ENCODE data around the gene PLSCR5.

PLSCR5 gene

GRCh38 chr3:146566138-146566537, 39.0 kb downstream of the PLSCR5 start:
- Histone ChIP-seq H3K4me3 (ENCODE audit: low read depth, low read length) (no peak overlapping the region), H3K9me3 (no peaks in the 10 kb centered on the region), H3K4me1 (no peaks in the 10 kb centered on the region), H3K36me3 (no peaks in the 10 kb centered on the region), H3K27me3 (no peaks in the 10 kb centered on the region)
- TF ChIP-seq, protein P1, sequence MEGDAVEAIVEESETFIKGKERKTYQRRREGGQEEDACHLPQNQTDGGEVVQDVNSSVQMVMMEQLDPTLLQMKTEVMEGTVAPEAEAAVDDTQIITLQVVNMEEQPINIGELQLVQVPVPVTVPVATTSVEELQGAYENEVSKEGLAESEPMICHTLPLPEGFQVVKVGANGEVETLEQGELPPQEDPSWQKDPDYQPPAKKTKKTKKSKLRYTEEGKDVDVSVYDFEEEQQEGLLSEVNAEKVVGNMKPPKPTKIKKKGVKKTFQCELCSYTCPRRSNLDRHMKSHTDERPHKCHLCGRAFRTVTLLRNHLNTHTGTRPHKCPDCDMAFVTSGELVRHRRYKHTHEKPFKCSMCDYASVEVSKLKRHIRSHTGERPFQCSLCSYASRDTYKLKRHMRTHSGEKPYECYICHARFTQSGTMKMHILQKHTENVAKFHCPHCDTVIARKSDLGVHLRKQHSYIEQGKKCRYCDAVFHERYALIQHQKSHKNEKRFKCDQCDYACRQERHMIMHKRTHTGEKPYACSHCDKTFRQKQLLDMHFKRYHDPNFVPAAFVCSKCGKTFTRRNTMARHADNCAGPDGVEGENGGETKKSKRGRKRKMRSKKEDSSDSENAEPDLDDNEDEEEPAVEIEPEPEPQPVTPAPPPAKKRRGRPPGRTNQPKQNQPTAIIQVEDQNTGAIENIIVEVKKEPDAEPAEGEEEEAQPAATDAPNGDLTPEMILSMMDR (IDR thresholded peaks at IDR 0.05; ENCODE audit: low read depth, low read length): no peak
- no peak for DNase-seq

DNA sequence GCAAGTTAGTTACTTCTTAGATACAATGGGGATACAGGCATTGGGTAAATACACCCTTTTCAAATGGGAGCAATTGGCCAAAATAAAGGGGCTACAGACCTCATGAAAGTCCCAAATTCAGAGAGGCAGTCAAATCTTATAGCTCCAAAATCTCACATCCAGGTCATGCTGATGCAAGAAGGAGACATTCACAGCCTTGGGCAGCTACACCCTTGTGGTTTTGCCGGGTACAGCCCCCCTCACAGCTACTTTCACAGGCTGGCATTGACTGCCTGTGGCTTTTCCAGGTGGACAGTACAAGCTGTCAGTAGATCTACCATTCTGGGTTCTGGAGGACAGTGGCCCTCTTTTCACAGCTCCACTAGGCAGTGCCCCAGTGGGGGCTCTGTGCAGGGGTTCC, 43.3 kb downstream of the PLSCR5 start:
- TF ChIP-seq, protein P1 (IDR thresholded peaks at IDR 0.05; ENCODE audit: low read depth, low read length): no peak
- DNase-seq: no peak
- no peak overlapping the region for H3K4me3 ChIP-seq (ENCODE audit: low read depth, low read length)
- no peaks in the 10 kb centered on the region for H3K4me1 ChIP-seq
- no peaks in the 10 kb centered on the region for H3K9me3 ChIP-seq
- no peaks in the 10 kb centered on the region for H3K36me3 ChIP-seq
- no peaks in the 10 kb centered on the region for H3K27me3 ChIP-seq

- H3K9me3 ChIP-seq: no peaks in the 10 kb centered on the region
- H3K4me3 ChIP-seq (ENCODE audit: low read depth, low read length): no peak overlapping the region
- H3K27me3 ChIP-seq: no peaks in the 10 kb centered on the region
- H3K4me1 ChIP-seq: no peaks in the 10 kb centered on the region
- no peak for DNase-seq
- TF ChIP-seq, protein P1 (IDR thresholded peaks at IDR 0.05; ENCODE audit: low read depth, low read length): no peak
- H3K36me3 ChIP-seq: no peaks in the 10 kb centered on the region
These were observed 43.7 kb downstream of the PLSCR5 start for GRCh38 chr3:146561463-146561862.

DNA sequence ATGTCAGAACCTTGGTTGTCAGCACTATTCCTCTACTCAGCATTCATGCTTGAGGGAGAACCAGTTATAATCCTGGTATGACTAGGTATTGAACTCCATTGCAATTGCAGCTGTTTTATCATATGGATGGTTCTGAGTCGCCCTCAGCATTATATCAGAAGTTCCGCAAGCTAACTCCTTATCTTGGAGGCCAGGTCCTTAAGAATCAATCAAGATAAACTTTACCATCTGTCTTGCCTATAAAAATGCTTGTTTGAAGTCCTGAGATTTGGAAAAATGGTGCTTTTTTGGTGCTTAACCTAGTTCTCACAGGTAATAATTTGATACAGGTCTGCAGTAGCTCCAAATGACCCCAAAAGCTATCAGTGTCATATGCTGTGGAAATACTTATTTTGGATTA, 44.5 kb downstream of the PLSCR5 start:
- TF ChIP-seq, protein P1 (IDR thresholded peaks at IDR 0.05; ENCODE audit: low read depth, low read length): no peak
- Histone ChIP-seq H3K4me1 (no peaks in the 10 kb centered on the region), H3K27me3 (no peaks in the 10 kb centered on the region), H3K36me3 (no peaks in the 10 kb centered on the region), H3K4me3 (ENCODE audit: low read depth, low read length) (no peak overlapping the region), H3K9me3 (no peaks in the 10 kb centered on the region)
- DNase-seq: no peak

DNA sequence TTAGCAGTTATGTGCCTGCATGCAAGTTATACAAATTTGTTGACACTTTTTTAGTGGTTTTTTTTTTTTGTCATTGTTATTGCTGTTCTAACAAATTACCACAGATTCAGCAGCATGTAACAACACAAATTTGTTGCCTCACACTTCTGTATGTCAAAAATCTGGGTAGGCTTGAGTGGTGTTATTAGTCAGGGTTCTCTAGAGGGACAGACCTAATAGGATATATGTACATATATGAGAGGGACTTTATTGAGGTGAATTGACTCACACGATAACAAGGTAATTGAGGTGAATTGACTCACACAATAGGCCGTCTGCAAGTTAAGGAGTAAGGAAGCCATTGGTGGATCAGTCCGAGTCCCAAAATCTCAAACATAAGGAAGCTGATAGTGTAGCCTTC, 45.8 kb downstream of the PLSCR5 start:
- Histone ChIP-seq H3K4me3 (ENCODE audit: low read depth, low read length) (no peak overlapping the region), H3K9me3 (no peaks in the 10 kb centered on the region), H3K27me3 (no peaks in the 10 kb centered on the region), H3K4me1 (no peaks in the 10 kb centered on the region), H3K36me3 (no peaks in the 10 kb centered on the region)
- TF ChIP-seq, protein P1 (IDR thresholded peaks at IDR 0.05; ENCODE audit: low read depth, low read length): no peak
- DNase-seq: no peak

DNA sequence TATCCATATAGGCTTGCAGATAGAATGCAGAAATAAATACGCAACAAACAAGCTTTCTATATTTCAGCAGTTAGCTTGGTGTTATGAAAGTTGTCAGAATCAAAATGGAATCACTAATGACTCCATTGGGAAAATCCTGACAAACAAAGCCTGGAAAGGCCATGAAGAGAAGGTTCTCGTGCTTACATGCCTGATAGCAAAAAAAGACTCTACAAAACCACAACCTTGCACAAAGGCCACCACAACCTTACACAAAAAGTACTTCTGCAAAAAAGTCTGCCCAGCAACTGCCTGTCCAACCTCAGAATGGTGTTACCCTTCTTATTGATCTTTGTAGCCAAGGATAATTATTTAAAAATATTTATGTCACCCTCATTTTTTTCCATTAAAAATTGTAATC, 46.4 kb downstream of the PLSCR5 start:
- Histone ChIP-seq H3K36me3 (no peaks in the 10 kb centered on the region), H3K9me3 (no peaks in the 10 kb centered on the region), H3K27me3 (no peaks in the 10 kb centered on the region), H3K4me3 (ENCODE audit: low read depth, low read length) (no peak overlapping the region), H3K4me1 (no peaks in the 10 kb centered on the region)
- TF ChIP-seq, protein P1 (IDR thresholded peaks at IDR 0.05; ENCODE audit: low read depth, low read length): no peak
- no peak for DNase-seq

Data from BE2C (cell line).